HG03558 (cell line): ENCODE data around the gene SPO11.
A peak's percentile ranks its signal among the peaks of the same experiment; 100 is the strongest.
"Not testable (repeated sequence)": the region's sequence is repeated elsewhere in the genome, so short reads cannot be mapped to it uniquely, and the experiment has no call there.

Experiments used
- ATAC-seq: cut with Tn5 transposase; IDR thresholded peaks from one replicate; pipeline ENCODE4 v1.9.1; 2021; ENCODE audit warnings: moderate number of reproducible peaks; ENCODE audit not compliant: unreplicated experiment; ENCODE audit errors: extremely low read depth

Gene SPO11

GRCh38 chr20:57332105-57333089 is 2.8 kb downstream of the SPO11 start:
- ATAC-seq, result no peak

- no peak for ATAC-seq
Observed at GRCh38 chr20:57335392-57335791, 5.8 kb downstream of the SPO11 start.

- no peak for ATAC-seq
Observed at GRCh38 chr20:57341663-57342062, 12.1 kb downstream of the SPO11 start.

GRCh38 chr20:57342829-57343228 is 13.2 kb downstream of the SPO11 start:
- ATAC-seq, result no peak

GRCh38 chr20:57346477-57346876 is 16.9 kb downstream of the SPO11 start:
- ATAC-seq, result no peak

GRCh38 chr20:57347393-57347792 is 17.8 kb downstream of the SPO11 start:
- no peak for ATAC-seq

- not testable (repeated sequence) for ATAC-seq
Observed at GRCh38 chr20:57348200-57348921, 18.8 kb downstream of the SPO11 start.

GRCh38 chr20:57348922-57349574 is 19.4 kb downstream of the SPO11 start:
- not testable (repeated sequence) for ATAC-seq

- ATAC-seq, result no peak
Observed at GRCh38 chr20:57350081-57350710, 20.6 kb downstream of the SPO11 start.

GRCh38 chr20:57350726-57351041 is 21.1 kb downstream of the SPO11 start:
- ATAC-seq, result not testable (repeated sequence)

- ATAC-seq, result peak; percentile 39
Observed at GRCh38 chr20:57351042-57351783, 21.6 kb downstream of the SPO11 start, which contains the start of gene RAE1. Gene RAE1, plus strand, starts transcription at chr20:57351255. Its CDS starts 2,784 bp downstream, at chr20:57354039.

- ATAC-seq, result no peak
Observed at GRCh38 chr20:57352305-57352704, 22.7 kb downstream of the SPO11 start.

GRCh38 chr20:57353351-57353750 is 23.7 kb downstream of the SPO11 start:
- no peak for ATAC-seq

- ATAC-seq, result no peak
Observed at GRCh38 chr20:57361517-57361916, 31.9 kb downstream of the SPO11 start.

GRCh38 chr20:57364451-57364850 is 34.8 kb downstream of the SPO11 start:
- ATAC-seq, result no peak

- ATAC-seq, result no peak
Observed at GRCh38 chr20:57369596-57369995, 40.0 kb downstream of the SPO11 start.

GRCh38 chr20:57370316-57370715 is 40.7 kb downstream of the SPO11 start:
- ATAC-seq, result no peak

GRCh38 chr20:57371363-57371762 is 41.8 kb downstream of the SPO11 start:
- no peak for ATAC-seq

- no peak for ATAC-seq
Observed at GRCh38 chr20:57372157-57372556, 42.6 kb downstream of the SPO11 start.
